Osteoblast (primary cell): ENCODE measurements around the gene STK32B. TPM values are rescaled to one million over a fixed set of nuclear protein-coding genes. Genes with fewer than 3 reads are reported as not detected.

ENCODE experiments used
- DNase-seq: peaks from one replicate; pipeline ENCODE4 v3.0.0; 2011; ENCODE audit warnings: low spot score, mixed read lengths; ENCODE audit not compliant: insufficient read length; ENCODE audit errors: missing footprints
- H2AFZ ChIP-seq: 2 replicates; pipeline ENCODE4 v1.6.0; 2011; ENCODE audit warnings: mild to moderate bottlenecking, low read length
- H3K27ac ChIP-seq: 2 replicates; pipeline ENCODE4 v1.5.1; 2011; ENCODE audit warnings: mild to moderate bottlenecking, low read depth, low read length, moderate library complexity
- H3K27me3 ChIP-seq: 2 replicates; pipeline ENCODE4 v1.6.0; 2012; ENCODE audit warnings: mild to moderate bottlenecking, control low read depth, inconsistent platforms, low read length, moderate library complexity; ENCODE audit not compliant: insufficient read depth
- H3K36me3 ChIP-seq: 2 replicates; pipeline ENCODE4 v1.5.1; 2011; ENCODE audit warnings: mild to moderate bottlenecking, low read length, control low read depth, moderate library complexity; ENCODE audit not compliant: insufficient read depth
- H3K4me1 ChIP-seq: 2 replicates; pipeline ENCODE4 v1.5.1; 2011; ENCODE audit warnings: mild to moderate bottlenecking, low read length, control low read depth, moderate library complexity; ENCODE audit not compliant: insufficient read depth
- H3K4me2 ChIP-seq: 2 replicates; pipeline ENCODE4 v1.6.0; 2011; ENCODE audit warnings: mild to moderate bottlenecking, low read length; ENCODE audit not compliant: insufficient read depth
- H3K4me3 ChIP-seq: fragments of 200-600 bp; sonication (generic); 3 replicates; pipeline ENCODE4 v1.5.1; 2012; ENCODE audit warnings: mild to moderate bottlenecking, low read length, inconsistent platforms; ENCODE audit not compliant: insufficient read depth
- H3K79me2 ChIP-seq: 2 replicates; pipeline ENCODE4 v1.6.0; 2012; ENCODE audit warnings: mild to moderate bottlenecking, low read length, control low read depth, inconsistent platforms; ENCODE audit not compliant: insufficient read depth
- H3K9me3 ChIP-seq: 2 replicates; pipeline ENCODE4 v1.5.1; 2011; ENCODE audit warnings: low read depth, low read length, control low read depth
- H4K20me1 ChIP-seq: 2 replicates; pipeline ENCODE4 v1.6.0; 2012; ENCODE audit warnings: mild to moderate bottlenecking, low read length, control low read depth; ENCODE audit not compliant: insufficient read depth
- CTCF ChIP-seq: IDR thresholded peaks from 2 replicates; pipeline ENCODE4 v1.5.1; 2011; ENCODE audit warnings: mild to moderate bottlenecking, low read depth, low read length, moderate library complexity; ENCODE audit errors: extremely low read depth
- total RNA-seq: library from RNA; depleted of rRNA; stranded (reverse); fragments of >200 nt; gene quantifications from 2 replicates; pipeline ENCODE4 v1.2.3, GENCODE V29; 2012

Gene STK32B
- total RNA-seq, 1 donor: 1.1 TPM

DNA sequence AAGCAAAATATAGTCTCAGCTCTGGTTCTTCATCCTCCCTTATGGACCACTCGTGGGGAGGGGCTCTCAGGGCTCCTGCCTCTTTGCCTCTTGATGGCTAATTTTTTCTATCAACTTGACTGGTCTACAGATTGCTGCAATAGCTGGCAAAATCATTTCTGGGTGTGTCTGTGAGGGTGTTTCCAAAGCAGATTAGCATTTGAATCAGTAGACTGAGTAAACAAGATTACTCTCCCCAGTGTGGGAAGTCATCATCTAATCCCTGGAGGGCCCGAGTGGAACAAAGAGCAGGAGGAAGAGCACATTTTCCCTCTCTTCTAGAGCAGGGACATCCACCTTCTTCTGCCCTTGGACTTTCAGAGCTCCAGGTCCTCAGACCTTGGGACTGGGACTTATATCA is 153.5 kb downstream of the STK32B start:
- Histone ChIP-seq H3K9me3 (no peaks in the 10 kb centered on the region), H2AFZ (no peak overlapping the region), H3K27ac (no peak overlapping the region), H3K4me1 (peaks cover 12% of the 10 kb centered on the region), H3K4me2 (no peak overlapping the region), H3K27me3 (no peaks in the 10 kb centered on the region), H3K36me3 (no peaks in the 10 kb centered on the region), H4K20me1 (no peaks in the 10 kb centered on the region), H3K79me2 (no peaks in the 10 kb centered on the region), H3K4me3 (no peak overlapping the region)
- no peak for TF ChIP-seq CTCF
- no peak for DNase-seq

- Histone ChIP-seq H3K27ac (no peak overlapping the region), H3K4me1 (peaks cover 12% of the 10 kb centered on the region), H3K9me3 (no peaks in the 10 kb centered on the region), H2AFZ (peak overlapping the region; percentile 22), H3K4me2 (no peak overlapping the region), H3K79me2 (no peaks in the 10 kb centered on the region), H4K20me1 (no peaks in the 10 kb centered on the region), H3K36me3 (no peaks in the 10 kb centered on the region), H3K27me3 (no peaks in the 10 kb centered on the region), H3K4me3 (no peak overlapping the region)
- no peak for TF ChIP-seq CTCF
- peak; percentile 79 for DNase-seq
These were observed 154.9 kb downstream of the STK32B start for GRCh38 chr4:5206016-5206790.

GRCh38 chr4:5209862-5210261 is 158.6 kb downstream of the STK32B start:
- no peak for DNase-seq
- H3K79me2 ChIP-seq: no peaks in the 10 kb centered on the region

More at GRCh38 chr4:5209862-5210261, 158.6 kb downstream of the STK32B start:
- Histone ChIP-seq H3K27ac (no peak overlapping the region), H3K4me2 (no peak overlapping the region), H3K9me3 (no peaks in the 10 kb centered on the region), H3K4me1 (peaks cover 12% of the 10 kb centered on the region), H4K20me1 (no peaks in the 10 kb centered on the region), H3K36me3 (no peaks in the 10 kb centered on the region), H2AFZ (no peak overlapping the region), H3K27me3 (no peaks in the 10 kb centered on the region), H3K4me3 (no peak overlapping the region)
- no peak for TF ChIP-seq CTCF
